Measurements from ENCODE around the gene BORCS8. TPM values are rescaled to one million over a fixed set of nuclear protein-coding genes. Genes with fewer than 3 reads are reported as not detected.

BORCS8 gene
- total RNA-seq, 2 experiments from 2014 or later: 20.8 to 22.2 TPM

GRCh38 chr19:19155495-19156219 lies 36.3 kb downstream of the BORCS8 start:
- no peaks in the 10 kb centered on the region for H3K27me3 Mint-ChIP-seq
- DNase-seq (no peak), ATAC-seq (no peak)
- CTCF ChIA-PET: interaction anchor here (2.9 to 3.5 kb wide), 2 partner anchors 9 to 19 kb away, joined by 19 to 21 read pairs; no protein-coding TSS in a partner anchor
- H3K4me1 Mint-ChIP-seq (ENCODE audit: low read depth): peaks cover 4% of the 10 kb centered on the region
- peaks cover 19% of the 10 kb centered on the region for H3K36me3 Mint-ChIP-seq (ENCODE audit: low read depth)
- TF ChIP-seq, protein P1, sequence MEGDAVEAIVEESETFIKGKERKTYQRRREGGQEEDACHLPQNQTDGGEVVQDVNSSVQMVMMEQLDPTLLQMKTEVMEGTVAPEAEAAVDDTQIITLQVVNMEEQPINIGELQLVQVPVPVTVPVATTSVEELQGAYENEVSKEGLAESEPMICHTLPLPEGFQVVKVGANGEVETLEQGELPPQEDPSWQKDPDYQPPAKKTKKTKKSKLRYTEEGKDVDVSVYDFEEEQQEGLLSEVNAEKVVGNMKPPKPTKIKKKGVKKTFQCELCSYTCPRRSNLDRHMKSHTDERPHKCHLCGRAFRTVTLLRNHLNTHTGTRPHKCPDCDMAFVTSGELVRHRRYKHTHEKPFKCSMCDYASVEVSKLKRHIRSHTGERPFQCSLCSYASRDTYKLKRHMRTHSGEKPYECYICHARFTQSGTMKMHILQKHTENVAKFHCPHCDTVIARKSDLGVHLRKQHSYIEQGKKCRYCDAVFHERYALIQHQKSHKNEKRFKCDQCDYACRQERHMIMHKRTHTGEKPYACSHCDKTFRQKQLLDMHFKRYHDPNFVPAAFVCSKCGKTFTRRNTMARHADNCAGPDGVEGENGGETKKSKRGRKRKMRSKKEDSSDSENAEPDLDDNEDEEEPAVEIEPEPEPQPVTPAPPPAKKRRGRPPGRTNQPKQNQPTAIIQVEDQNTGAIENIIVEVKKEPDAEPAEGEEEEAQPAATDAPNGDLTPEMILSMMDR (IDR thresholded peaks at IDR 0.05): no peak
- no peak overlapping the region for H3K4me3 Mint-ChIP-seq
- POLR2A ChIA-PET: interaction anchor here (0.6 to 1.6 kb wide), 3 partner anchors 8 to 270 kb away, joined by 3 to 5 read pairs (median 4); no protein-coding TSS in a partner anchor
- H3K27ac Mint-ChIP-seq: no peak overlapping the region
- intact Hi-C loops (cut with micrococcal nuclease): no loop called here
- H3K9me3 Mint-ChIP-seq: no peaks in the 10 kb centered on the region

DNA sequence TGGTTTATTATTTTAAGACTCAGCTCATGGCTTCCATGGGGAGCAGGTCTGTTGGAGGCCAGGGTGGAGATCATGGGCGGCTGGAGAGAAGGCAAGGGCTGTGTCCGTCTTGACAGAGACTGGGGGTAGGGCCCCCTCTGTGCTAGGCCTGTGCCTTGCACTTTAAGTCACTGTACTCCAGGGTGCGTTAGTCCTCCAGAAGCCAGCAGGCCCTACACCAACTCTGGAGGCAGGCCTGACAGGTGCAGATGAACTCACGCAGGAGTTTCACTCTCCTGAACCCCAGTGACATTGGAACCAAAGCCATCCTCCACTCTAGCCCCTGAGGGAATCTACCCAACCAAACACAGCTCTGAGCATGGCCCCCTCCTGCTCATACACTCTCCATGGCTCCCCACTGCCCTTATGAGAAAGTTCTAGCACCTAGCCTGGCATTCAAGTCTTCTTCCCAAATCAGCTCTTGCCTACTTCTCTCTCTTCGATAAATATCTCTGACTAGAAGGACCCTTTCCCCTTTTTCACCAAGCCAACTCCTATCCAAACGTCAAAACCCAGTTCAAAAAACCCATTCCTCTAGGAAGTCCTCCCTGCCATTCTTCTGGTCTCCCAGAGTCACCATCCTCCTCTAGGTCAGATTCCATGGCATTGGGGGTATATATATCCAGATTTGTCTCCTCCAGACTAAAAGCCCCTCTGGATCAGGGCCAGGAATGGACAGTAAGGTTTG lies 37.0 kb downstream of the BORCS8 start:
- no peak overlapping the region for H3K27ac Mint-ChIP-seq
- ChIA-PET POLR2A (interaction anchor here (0.7 kb wide), 2 partner anchors 51 to 186 kb away, joined by 3 to 4 read pairs; no protein-coding TSS in a partner anchor), CTCF (interaction anchor here (2.9 kb wide), 1 partner anchor 20 kb away, joined by 19 read pairs; no protein-coding TSS in a partner anchor)
- peaks cover 19% of the 10 kb centered on the region for H3K36me3 Mint-ChIP-seq (ENCODE audit: low read depth)
- ATAC-seq: no peak
- H3K9me3 Mint-ChIP-seq: no peaks in the 10 kb centered on the region
- no peak overlapping the region for H3K4me3 Mint-ChIP-seq
- DNase-seq: no peak
- intact Hi-C loops (cut with micrococcal nuclease): no loop called here
- H3K4me1 Mint-ChIP-seq (ENCODE audit: low read depth): peaks cover 2% of the 10 kb centered on the region
- no peaks in the 10 kb centered on the region for H3K27me3 Mint-ChIP-seq
- TF ChIP-seq, protein P1 (IDR thresholded peaks at IDR 0.05): no peak

- no peaks in the 10 kb centered on the region for H3K27me3 Mint-ChIP-seq
- H3K4me1 Mint-ChIP-seq (ENCODE audit: low read depth): no peaks in the 10 kb centered on the region
- TF ChIP-seq, protein P1 (IDR thresholded peaks at IDR 0.05): no peak
- H3K4me3 Mint-ChIP-seq: no peak overlapping the region
- H3K36me3 Mint-ChIP-seq (ENCODE audit: low read depth): peaks cover 19% of the 10 kb centered on the region
- ATAC-seq (no peak), DNase-seq (no peak)
- no peaks in the 10 kb centered on the region for H3K9me3 Mint-ChIP-seq
- ChIA-PET POLR2A (interaction anchor here (0.8 kb wide), 1 partner anchor 8 kb away, joined by 3 read pairs; no protein-coding TSS in a partner anchor), CTCF (interaction anchor here (1.3 to 1.5 kb wide), 2 partner anchors 13 to 22 kb away, joined by 3 to 8 read pairs; no protein-coding TSS in a partner anchor)
- H3K27ac Mint-ChIP-seq: no peak overlapping the region
- intact Hi-C loops (cut with micrococcal nuclease): no loop called here
Measured at GRCh38 chr19:19152668-19153384, 39.1 kb downstream of the BORCS8 start.

DNA sequence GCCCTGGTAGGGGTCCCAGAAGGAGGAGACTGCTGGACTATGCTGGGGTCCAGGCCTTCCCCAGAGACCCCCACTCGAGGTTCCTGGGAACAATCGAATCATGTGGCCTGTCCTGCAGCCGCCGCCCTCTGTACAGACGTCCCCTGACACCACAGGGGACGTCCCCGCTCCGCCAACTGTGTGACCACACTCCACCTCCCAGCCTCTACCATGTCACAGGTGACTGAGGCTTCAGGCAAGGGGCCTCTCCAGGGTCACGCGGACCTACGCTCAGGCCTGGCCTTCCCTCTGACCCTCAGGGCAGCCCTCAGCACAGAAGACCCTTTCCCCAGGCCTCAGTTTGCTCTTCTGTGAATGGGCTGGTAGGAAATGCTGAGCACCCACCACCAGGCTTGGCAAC lies 40.5 kb downstream of the BORCS8 start:
- Mint-ChIP-seq H3K9me3 (no peaks in the 10 kb centered on the region), H3K27me3 (no peaks in the 10 kb centered on the region), H3K27ac (no peak overlapping the region), H3K36me3 (ENCODE audit: low read depth) (peaks cover 13% of the 10 kb centered on the region), H3K4me1 (ENCODE audit: low read depth) (no peaks in the 10 kb centered on the region), H3K4me3 (no peak overlapping the region)
- no peak for DNase-seq
- ATAC-seq: no peak
- TF ChIP-seq, protein P1 (IDR thresholded peaks at IDR 0.05): no peak
- intact Hi-C loops (cut with micrococcal nuclease): no loop called here
- ChIA-PET CTCF (interaction anchor here (1.3 kb wide), 1 partner anchor 11 kb away, joined by 3 read pairs; no protein-coding TSS in a partner anchor), POLR2A (interaction anchor here (0.6 kb wide), 1 partner anchor 139 kb away, joined by 3 read pairs; no protein-coding TSS in a partner anchor)

All from activated CD8-positive, alpha-beta T cell treated with anti-CD3 and anti-CD28 coated beads for 36 hours (primary cell).